ENCODE results near the gene MRPL14. TPM values are rescaled to one million over a fixed set of nuclear protein-coding genes. Genes with fewer than 3 reads are reported as not detected.
A peak's percentile ranks its signal among the peaks of the same experiment; 100 is the strongest.

The MRPL14 gene
- total and polyA plus RNA-seq, 9 of the 15 experiments (the other 6 are each of a cell fraction or from before 2014, with no cell fraction given) = 126 to 424 (median 165) TPM

DNA sequence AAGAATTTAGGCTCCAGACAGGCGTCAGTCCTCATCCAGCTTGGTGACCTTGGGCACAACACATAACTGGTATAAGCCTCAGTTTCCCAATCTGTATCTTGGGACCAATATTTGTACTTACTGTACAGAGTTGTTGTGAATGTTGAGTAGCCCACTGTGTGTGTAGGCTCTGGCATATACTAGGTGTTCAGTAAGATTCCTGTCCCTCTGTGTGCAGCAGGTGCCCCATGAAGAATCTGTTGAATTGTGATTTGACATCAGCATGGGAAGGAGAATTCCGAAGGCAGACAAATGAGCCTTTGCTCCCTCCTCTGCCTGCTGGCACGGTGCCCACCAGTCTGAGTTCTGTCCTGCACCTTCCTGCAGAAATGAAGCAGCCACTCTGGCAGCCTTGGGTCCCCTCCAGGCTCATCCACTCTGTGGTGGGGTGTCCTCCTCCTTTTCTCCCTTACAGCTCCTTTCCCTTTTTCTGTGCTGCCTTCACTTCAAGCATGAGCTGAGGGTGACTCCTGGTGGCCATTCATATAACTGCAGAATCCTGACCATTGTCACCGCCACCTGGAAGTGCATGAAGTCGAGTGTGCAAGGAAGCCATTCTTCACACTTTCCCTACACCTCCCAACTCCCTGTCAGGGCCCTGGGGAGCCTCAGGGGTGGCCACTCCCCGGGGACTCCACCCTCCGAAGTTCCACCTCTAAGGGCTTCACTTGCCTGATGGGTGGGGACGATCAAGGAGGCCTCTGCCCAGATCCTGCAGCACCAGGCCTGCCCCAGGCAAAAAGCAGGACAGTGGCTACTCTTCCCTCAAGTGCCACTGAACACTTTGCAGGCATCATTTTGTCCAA, 48.2 kb downstream of the MRPL14 start (continued):
- TF ChIP-seq ZNF165 (CRISPR knock-in tag; IDR thresholded peaks at IDR 0.05; ENCODE audit: borderline replicate concordance) (no peak), POLR2B (IDR thresholded peaks at IDR 0.05; ENCODE audit: low read depth, partially characterized antibody) (no peak), HLTF (IDR thresholded peaks at IDR 0.05) (no peak), CEBPB (tag; IDR thresholded peaks at IDR 0.05) (no peak), ZNF592 (IDR thresholded peaks at IDR 0.05) (peak; percentile 55; the same call in 1 of the 2 replicates), ZHX1 (conservative IDR thresholded peaks at IDR 0.05; ENCODE audit: low read length) (no peak), SAP30 (IDR thresholded peaks at IDR 0.05; ENCODE audit: borderline replicate concordance, insufficient read depth, low read depth, low read length, poor library complexity, severe bottlenecking) (no peak), DLX4 (CRISPR knock-in tag; IDR thresholded peaks at IDR 0.05) (no peak), POLR2A (conservative IDR thresholded peaks at IDR 0.05) (no peak), ZNF3 (CRISPR knock-in tag; IDR thresholded peaks at IDR 0.05) (no peak), GATAD2B (IDR thresholded peaks at IDR 0.05; ENCODE audit: borderline replicate concordance) (no peak), ZEB2 (IDR thresholded peaks at IDR 0.05) (no peak), MNT (conservative IDR thresholded peaks at IDR 0.05) (0 out of 4 replicates have a peak, but pooled peaks of 1 of the 2 experiments have one; percentile 26), PML (IDR thresholded peaks at IDR 0.05; ENCODE audit: low read length) (no peak), GATAD2A (IDR thresholded peaks at IDR 0.05) (peak; percentile 29; the same call in 1 of the 2 replicates), MXI1 (IDR thresholded peaks at IDR 0.05; ENCODE audit: low read depth, low read length) (no peak)
- TF ChIP-seq, protein P1, sequence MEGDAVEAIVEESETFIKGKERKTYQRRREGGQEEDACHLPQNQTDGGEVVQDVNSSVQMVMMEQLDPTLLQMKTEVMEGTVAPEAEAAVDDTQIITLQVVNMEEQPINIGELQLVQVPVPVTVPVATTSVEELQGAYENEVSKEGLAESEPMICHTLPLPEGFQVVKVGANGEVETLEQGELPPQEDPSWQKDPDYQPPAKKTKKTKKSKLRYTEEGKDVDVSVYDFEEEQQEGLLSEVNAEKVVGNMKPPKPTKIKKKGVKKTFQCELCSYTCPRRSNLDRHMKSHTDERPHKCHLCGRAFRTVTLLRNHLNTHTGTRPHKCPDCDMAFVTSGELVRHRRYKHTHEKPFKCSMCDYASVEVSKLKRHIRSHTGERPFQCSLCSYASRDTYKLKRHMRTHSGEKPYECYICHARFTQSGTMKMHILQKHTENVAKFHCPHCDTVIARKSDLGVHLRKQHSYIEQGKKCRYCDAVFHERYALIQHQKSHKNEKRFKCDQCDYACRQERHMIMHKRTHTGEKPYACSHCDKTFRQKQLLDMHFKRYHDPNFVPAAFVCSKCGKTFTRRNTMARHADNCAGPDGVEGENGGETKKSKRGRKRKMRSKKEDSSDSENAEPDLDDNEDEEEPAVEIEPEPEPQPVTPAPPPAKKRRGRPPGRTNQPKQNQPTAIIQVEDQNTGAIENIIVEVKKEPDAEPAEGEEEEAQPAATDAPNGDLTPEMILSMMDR (IDR thresholded peaks at IDR 0.05 in 2 of 3, conservative IDR thresholded peaks at IDR 0.05 in 1 of 3; ENCODE audit: insufficient read depth in 2 of 3, low read depth in 1 of 3, low read length in 3 of 3) = peak; percentile 93 to 99 (median 96)

All from K562 (cell line).